HG02588 (cell line): ENCODE data around the gene VANGL2.

ENCODE experiments used
- ATAC-seq: cut with Tn5 transposase; IDR thresholded peaks from one replicate; pipeline ENCODE4 v1.9.1; 2021; ENCODE audit warnings: mild to moderate bottlenecking, moderate library complexity; ENCODE audit not compliant: unreplicated experiment

VANGL2 gene

DNA sequence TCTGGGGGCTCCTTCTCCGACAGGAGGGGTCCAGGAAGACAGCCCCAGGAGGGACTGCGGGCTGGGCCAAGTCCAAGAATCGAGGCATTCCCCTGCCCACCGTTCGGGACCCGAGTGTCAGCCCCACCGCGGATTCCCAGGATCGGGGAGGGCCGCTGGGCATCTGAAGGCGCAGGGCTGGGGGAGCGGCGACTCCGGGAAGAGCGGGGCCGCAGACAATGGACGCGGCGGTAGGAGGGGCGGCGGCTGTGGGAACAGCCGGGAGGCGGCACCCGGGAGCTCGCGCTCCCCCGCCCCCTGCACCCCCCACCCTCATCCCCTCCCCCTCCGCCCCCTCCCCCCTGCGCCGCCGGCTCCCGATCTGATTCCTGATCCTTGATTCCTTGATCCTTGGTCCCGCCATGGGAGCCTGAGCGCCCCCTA lies at the start of gene VANGL2:
Gene VANGL2, plus strand, starts transcription at position 342 of the 423 bp plus-strand sequence. CDS start 15,274 bp downstream, outside the sequence.
- no peak for ATAC-seq

DNA sequence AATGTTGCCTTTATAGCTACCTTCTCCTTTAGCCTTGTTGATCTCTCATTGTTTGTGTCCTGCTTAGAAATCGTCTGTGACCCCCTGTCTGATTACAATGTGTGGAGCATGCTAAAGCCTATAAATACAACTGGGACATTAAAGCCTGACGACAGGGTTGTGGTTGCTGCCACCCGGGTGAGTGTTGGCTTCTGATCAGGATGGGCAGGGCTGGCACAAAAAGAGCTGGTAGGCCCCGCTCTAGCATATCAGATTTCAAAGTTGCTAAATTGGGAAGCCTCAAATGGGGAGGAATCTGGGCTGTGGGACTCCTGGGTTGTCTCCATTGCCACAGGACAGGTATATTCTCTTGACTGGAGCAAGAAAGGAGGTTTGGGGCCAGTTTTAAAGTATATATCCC lies 48.7 kb upstream of the VANGL2 start:
- ATAC-seq = no peak

DNA sequence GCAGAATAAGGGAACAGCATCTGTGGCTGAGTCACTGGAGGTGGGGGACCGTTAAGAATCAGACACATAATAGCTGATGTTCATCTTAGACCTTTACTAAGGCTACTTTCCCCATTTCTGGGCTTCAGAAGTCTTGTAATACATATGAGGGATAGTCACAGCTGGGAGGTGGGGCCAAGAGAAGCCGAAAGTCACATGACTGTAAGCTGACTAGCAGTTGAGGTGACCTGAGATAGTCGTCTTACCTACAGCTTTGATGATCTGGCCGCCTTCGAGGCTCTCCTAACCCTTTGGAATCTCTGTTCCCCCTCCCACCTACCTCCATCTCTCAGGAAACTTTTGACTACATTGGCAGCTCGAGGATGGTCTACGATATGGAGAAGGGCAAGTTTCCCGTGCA lies 47.8 kb upstream of the VANGL2 start:
- ATAC-seq = no peak

DNA sequence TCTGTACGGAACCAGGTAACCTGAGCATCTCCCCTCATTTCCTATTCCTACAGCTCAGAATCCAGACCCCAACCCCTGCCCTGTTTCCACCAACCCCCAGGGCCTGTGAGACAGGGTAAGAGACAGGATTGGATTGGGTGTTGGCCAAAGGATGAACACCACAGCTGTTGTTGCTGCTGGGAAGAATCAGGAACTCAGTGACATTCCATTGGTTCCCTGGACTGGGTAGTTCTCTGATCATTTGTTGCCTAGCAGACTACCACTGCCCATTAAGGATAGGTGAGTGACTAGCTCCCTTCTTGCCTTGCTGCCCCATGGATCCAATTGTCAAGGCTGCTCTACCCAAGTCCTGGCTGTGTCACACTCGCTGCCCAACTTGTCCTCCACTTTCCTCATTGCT lies 47.1 kb upstream of the VANGL2 start:
- no peak for ATAC-seq

DNA sequence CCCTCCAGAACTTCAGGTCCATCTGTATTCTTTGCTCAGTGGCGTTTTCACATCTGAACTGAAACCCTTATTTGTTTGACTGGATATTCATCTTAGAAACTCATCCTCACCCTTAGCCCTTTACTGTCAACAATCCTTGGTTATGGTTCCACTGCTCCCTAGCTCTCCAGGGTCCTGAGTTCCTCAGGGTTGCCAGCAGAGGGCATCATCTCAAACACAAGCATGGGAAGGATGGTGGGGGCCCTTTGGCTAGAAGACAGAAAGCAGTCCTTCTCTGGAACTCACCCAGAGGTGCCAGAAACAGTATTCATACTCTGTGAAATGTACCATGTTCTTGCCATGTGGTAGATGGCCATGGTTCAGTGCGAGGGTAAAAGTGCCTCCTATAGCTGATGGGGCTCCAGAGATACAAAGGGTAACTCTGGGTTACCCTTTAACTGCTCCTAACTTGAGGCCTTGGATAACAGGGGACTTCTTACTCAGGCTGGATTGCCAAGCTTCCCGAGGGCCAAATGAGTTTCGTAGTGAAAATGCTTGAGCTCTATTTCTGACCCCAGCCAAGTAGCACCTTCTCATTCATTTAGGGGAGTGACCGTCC lies 45.9 kb upstream of the VANGL2 start:
- no peak for ATAC-seq

DNA sequence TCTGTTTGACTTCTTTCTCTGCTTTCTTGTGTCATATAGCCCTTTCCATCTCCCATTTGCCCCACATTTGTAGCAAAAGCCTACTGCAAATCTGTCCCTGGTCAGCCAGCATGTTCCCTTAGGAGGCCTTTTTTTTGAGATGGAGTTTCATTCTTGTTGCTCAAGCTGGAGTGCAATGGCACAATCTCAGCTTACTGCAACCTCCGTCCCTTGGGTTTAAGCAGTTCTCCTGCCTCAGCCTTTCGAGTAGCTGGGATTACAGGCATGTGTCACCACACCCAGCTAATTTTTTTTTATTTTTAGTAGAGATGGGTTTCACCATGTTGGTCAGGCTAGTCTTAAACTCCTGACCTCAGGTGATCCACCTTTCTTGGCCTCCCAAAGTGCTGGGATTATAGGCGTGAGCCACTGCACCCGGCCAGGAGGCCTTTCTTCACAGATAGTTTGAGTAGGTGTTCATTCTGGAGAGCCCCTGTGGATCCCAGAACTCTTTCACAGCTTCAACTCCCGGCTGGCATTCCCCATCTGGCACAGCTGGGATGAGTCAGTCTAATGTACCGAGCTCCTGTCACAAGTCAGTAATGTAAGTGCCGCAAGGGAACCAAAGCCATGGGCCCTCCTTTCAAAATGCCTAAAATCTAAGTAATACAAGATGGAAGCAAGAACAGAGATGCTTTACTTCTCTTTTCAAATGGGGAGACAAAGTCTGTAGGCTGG lies 42.9 kb upstream of the VANGL2 start:
- ATAC-seq = no peak

DNA sequence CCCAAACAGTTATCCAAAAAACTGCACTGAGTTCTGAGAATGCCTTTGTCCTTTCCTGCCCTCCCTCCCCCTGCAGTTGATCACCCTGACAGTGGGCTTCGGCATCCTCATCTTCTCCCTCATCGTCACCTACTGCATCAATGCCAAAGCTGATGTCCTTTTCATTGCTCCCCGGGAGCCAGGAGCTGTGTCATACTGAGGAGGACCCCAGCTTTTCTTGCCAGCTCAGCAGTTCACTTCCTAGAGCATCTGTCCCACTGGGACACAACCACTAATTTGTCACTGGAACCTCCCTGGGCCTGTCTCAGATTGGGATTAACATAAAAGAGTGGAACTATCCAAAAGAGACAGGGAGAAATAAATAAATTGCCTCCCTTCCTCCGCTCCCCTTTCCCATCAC lies 42.3 kb upstream of the VANGL2 start:
- no peak for ATAC-seq

DNA sequence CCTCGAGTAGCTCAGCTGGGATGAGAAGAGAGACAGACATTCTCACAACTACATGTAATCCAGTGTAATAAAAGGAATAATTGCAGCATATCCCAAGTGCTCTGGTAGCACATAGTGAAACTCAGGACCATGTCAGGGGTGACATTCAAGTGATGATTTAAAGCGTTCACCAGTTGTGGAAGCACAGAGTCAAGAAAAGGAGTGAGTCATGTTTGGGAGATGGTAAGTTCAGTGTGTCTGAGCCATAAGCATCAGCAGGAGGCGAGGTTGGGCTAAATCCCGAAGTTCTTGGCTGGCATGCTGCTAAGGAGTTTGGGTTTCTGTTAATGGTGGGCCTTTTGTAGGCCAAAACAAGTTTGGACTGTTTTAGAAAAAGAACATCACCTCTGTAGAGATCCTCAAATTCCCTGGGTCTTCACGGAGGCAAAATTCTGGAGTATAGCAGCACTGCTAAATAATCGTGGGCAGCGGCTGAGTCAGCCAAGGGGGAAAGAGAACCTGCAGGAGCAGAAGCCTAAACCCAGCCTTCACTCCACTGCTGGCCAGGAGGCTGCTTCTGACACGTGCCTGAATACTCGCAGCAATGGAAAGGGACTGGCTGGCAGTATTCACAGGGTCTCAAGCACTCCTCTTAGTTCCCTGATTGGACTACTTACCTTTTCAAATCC lies 40.7 kb upstream of the VANGL2 start:
- ATAC-seq = no peak

DNA sequence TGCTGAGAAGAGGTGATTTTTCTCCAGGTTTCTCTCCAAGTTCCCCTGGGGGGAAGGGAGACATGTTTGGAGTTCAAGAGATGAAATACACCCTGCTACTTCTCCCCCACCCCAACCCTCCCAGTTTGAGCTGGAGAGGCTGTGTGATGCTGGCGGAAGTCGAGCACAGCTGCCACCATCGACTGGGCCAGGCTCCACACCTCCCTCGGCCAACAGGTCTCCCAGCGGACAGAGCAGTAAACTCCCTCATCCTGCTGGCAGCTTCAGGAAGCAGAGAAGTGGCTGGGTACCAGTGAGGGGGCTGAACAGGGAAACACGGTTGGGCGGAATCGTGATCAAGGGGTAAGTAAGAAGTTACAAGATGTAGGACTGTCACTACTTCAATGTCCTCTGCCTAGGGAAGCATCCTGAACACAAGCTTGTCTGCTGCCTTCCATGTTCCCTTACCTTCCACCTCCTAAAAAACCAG lies 40.1 kb upstream of the VANGL2 start:
- ATAC-seq = no peak

DNA sequence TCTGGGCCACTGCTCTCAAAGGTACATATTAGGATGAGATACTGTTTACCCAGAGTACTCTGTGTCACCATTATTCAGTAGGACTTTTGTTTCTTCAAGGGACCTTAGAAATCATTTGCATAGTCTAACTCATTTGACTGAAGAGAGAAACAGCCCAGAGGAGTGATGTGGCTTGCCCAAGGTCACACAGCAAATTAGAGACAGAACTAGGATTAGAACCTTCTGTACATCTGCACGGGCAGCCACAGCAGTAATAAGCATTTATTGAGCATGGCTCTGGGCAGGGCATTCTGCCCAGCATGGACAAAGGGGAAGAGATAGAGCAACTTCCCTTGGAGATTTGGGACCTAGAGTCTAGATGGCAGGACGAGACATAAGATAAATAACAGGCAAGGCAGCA lies 39.2 kb upstream of the VANGL2 start:
- ATAC-seq = no peak

DNA sequence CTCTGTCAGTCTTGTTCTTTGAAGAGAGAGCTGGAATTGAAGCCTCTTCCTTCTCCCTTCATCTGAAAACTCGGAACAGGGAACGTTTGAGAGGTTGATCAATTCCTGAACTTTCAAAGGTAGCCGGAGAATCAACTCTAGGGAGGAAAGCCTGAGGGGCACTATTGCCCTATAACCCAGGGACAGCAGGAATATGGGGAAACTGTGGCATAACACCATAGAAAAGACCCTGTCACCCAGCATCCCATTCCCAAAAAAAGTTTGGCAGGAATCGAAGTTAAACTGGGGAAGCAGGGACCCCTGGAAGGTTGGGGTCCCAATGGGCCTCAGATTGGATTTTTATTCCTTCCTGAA lies 38.6 kb upstream of the VANGL2 start:
- ATAC-seq = no peak

DNA sequence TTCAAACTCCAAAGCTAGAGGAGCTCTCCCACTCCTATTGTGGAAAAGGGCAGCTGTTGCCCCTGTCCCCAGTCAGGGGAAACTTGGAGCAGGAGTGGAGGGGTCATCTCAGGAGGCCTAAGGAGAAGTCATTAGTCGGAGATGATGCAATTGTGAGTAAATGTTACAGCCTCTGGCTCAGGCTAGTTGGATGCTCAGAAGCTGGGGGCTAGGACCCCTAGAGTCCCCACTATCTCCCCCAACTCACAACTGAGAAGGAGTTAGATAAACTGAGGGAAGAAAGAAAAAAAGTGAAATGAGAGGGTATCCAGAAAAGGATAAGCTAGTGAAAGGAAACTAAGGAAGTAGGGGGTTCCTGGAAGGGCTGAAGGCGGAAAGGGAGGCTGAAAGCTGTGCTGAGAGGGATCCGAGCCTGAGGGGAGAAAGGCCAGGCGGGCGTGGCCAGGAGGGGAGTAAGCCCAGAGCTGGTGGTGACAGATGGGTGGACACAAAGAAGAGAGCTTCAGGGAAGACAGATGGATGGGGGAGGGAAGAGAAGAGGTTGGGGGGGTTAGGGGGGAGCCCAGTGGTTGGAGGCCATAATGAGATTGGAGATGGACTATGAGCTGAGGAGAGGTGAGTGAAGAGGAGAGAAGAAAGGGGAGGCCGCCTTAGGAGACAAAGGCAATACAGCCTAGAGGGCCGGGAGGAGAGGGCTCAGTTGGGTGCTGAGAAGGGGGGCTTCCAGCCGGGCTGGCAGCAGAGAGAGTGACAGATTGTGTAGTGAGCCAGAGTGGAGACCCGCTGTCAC lies 38.0 kb upstream of the VANGL2 start:
- no peak for ATAC-seq

DNA sequence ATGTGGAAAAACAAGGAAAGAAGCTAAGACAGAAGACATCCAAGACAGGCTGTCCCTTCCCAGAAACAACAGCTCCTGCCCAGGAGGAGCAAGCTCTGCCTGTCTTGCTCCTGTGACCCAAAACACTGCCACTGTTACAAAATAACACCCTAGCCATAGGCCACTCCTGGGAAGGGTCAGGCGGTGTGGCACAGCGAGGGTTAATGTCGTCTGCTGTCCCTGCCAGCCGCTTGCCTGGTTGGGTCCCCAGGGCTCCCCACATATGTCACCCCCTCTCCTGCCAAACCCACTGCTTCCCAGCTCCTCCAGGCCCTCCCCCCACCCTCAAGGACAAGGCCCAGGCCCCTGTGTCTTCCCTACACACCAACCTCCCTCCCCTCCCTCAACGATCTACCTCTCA lies 37.4 kb upstream of the VANGL2 start:
- no peak for ATAC-seq

DNA sequence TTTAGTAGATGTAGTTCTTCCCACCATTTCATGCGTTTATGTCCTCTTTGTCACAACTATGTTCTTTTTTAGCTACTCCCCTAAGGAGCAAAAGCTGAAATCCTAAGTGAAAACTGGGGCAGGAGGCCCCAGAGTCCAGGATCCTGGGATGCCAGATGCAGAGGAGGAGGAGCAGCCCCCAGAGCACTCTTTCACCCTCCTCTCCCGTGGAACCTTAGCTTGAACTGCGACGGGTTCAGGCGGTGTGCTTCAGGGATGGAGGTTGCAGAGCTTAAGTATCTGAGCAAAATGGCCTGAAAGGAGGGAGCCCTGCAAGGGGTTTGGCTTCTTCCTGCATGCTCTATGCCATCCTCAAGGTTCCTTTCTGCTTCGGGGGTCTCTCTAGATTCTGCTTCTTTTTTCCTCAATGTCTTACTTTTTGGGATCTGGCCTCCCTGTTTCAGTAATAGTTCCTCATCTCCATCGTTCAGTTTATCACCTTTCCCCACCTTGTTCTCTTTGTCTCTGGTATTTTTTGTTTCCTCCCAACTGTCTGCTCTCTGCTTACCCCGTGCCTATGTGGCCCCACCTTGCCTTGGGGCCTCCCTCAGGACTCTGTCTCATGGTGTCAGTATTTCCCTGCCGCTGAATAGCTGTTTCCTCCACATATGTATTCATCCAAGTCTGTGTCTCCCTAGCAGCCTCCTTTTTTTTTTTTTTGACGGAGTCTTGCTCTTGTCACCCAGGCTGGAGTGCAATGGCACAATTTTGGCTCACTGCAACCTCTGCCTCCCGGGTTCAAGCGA lies 36.2 kb upstream of the VANGL2 start:
- ATAC-seq = no peak

DNA sequence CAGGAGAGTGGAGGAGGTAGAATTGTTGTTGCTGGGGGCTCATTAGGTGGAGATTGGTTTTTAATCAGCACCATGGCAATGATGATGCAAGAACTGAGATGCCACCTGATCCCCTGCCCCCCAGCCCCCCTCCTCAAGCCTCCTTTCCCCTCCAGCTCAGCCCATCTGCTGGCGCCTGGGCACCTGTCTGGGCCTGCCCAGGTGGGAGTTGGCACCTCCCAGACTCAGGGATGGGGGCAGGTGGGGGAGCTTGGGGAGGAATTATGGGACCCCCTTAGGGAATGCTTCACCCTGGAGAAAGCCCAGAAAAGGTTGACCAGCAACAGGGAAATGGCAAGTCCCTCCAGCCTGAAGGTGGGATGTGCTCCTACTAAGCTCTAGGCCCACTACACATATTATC lies 35.0 kb upstream of the VANGL2 start:
- ATAC-seq = no peak

DNA sequence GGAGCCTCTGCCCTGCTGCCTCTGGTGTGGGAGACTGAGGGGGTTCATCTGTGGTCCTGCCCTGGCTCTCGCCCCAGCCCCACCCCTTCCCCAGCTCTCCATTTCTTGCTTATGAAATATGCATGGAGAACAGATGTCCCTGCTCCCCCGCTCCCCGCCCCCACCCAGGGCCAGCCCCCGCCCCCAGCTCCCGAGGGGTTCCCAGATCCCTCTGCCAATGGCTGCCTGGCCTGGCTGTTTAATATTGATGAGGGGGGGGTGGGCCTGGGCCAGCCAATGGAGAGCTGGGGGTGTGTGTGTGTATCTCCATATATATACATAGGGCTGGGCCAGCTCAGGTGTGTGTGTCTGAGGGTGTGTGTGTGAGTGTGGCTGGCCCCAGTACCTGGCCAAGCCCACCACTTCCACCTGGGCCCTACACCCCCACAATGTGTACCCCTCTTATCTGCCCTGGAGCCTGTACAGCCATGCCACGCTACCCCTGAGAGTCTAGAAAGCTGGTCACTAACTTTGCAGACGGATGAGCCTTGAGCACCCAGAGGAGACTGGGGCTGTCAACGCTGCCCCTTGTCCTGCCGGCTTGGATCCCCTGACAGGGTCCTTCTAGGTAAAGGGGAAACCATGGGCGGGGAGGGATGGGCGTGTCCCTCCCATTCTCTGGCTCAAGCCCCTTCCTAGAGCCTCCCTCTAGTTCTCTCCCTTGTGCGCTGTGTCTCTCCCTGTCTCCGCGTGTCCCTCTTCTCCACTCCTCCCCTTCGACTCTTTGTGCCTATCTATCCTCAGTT lies 33.4 kb upstream of the VANGL2 start, which contains the start of gene NHLH1:
Gene NHLH1, plus strand, starts transcription at position 341 of the 785 bp plus-strand sequence. CDS start 3,661 bp downstream, outside the sequence.
- no peak for ATAC-seq

DNA sequence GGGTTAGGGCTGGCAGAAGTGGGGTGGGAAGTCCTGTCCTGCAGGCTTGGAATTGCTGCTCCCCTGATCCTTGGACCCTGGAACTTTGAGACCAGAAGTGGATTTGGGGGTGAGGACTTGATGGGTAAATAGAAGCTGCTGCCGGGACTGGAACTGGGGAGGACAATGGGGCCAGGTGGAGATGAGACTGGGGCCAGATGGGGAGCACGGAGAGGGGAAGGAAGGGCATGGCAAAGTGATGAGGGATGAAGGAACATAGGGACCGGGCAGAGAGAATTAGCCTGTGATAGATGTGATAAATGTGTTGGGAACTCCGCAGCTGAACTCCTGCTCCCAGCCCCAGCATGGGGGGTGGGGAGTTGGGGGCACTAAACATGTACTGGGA lies 32.9 kb upstream of the VANGL2 start:
- no peak for ATAC-seq

DNA sequence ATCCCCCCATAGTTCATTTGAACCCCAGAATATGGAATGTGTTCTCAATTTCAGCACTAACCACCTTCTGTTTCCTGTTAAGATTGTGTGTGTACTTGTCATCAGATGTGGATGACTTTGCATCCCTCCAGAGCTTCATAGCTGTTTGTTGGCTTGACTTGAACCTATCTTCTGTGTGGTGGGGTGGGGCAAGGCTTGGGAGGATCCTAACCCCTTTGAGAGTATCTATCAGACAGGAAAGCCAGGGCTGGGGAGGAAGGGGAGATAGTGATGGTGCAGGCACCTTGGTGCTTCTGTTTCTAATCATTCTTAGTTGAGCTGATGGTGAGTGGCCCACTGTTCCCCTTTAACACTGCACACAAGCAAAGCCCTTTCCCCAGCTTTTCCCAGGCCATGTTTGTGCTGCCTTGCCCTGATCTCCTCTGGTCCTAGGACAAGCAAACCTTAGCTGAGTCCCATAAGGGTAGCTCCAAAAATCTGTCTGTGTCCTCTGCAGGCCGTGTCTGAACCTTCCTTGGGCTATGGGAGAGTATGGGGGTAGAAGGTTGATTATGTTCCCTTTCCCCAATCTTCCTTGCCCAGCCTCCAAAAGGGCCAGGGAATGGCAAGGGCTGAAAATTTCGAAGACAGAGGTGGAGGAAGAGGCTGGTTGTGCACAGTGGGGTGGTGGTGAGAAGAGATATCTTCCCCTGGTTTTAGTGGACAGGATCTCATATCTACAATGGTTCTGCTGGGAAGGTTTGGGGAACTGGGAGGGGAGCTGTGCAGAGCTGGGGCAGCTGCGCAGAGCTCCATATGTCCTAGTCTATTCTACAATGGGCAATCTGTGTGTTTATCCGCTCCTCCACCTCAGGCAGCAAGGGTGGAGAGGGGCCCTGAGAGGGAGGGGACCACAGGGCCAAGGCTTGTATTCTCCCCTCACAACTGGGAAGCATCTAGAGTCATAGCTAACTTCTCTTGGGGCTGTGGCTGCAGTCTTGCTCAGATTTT lies 32.1 kb upstream of the VANGL2 start:
- ATAC-seq = no peak

DNA sequence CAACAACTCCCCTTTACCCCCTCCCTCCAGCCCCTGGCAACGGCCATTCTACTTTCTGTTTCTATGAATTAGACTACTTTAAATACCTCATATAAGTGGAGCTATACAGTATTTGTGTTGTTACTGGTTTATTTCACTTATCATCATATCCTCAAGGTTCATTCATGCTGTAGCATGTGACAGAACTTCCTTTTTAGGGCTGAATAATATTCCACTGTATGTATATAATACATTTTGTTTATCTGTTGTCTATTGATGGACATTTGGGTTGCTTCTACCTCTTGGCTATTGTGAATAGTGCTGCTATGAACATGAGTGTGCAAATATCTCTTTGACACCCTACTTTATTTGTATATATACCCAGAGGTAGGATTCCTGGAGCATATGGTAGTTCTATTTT lies 31.3 kb upstream of the VANGL2 start:
- ATAC-seq = no peak
